WTC11 (cell line): ENCODE results near the gene COA1.
"Not testable (repeated sequence)": the region's sequence is repeated elsewhere in the genome, so short reads cannot be mapped to it uniquely, and the experiment has no call there.

Experiments used
- CREB1 ChIP-seq: sonication (generic); formaldehyde crosslinking; IDR thresholded peaks from 2 replicates; pipeline ENCODE4 v1.8.0; 2023; ENCODE audit warnings: mild to moderate bottlenecking, missing genetic modification reagents
- ETV6 ChIP-seq: sonication (generic); formaldehyde crosslinking; IDR thresholded peaks from 2 replicates; pipeline ENCODE4 v1.8.1; 2022; ENCODE audit warnings: mild to moderate bottlenecking, missing genetic modification reagents
- IRF2 ChIP-seq: sonication (generic); formaldehyde crosslinking; IDR thresholded peaks from 2 replicates; pipeline ENCODE4 v1.8.0; 2022; ENCODE audit warnings: low read depth, missing genetic modification reagents, borderline replicate concordance
- JUN ChIP-seq: sonication (generic); formaldehyde crosslinking; IDR thresholded peaks from 2 replicates; pipeline ENCODE4 v1.8.0; 2023; ENCODE audit warnings: mild to moderate bottlenecking, missing genetic modification reagents
- NR1H2 ChIP-seq: sonication (generic); formaldehyde crosslinking; IDR thresholded peaks from 2 replicates; pipeline ENCODE4 v1.9.0; 2021; ENCODE audit warnings: mild to moderate bottlenecking, moderate library complexity, missing genetic modification reagents
- NR3C1 ChIP-seq: sonication (generic); formaldehyde crosslinking; conservative IDR thresholded peaks from 2 replicates; pipeline ENCODE4 v1.8.1; 2023; ENCODE audit warnings: low read depth, mild to moderate bottlenecking, missing genetic modification reagents
- SMAD4 ChIP-seq: sonication (generic); formaldehyde crosslinking; IDR thresholded peaks from 2 replicates; pipeline ENCODE4 v1.8.0; 2022; ENCODE audit warnings: mild to moderate bottlenecking, missing genetic modification reagents
- TF ChIP-seq, protein P1 (sequence below): fragments of 200-600 bp; IDR thresholded peaks from 2 replicates; pipeline ENCODE4 v1.8.0; 2022; ENCODE audit warnings: antibody characterized with exemption
- TF ChIP-seq, protein P2 (sequence below): sonication (generic); formaldehyde crosslinking; IDR thresholded peaks from 2 replicates; pipeline ENCODE4 v1.8.0; 2023; ENCODE audit warnings: missing genetic modification reagents
- TF ChIP-seq, protein P3 (sequence below): sonication (generic); formaldehyde crosslinking; conservative IDR thresholded peaks from 2 replicates; pipeline ENCODE4 v1.8.1; 2022; ENCODE audit warnings: mild to moderate bottlenecking, missing genetic modification reagents
- TF ChIP-seq, protein P4 (sequence below): sonication (generic); formaldehyde crosslinking; IDR thresholded peaks from 2 replicates; pipeline ENCODE4 v1.8.1; 2023; ENCODE audit warnings: mild to moderate bottlenecking, missing genetic modification reagents

DNA sequence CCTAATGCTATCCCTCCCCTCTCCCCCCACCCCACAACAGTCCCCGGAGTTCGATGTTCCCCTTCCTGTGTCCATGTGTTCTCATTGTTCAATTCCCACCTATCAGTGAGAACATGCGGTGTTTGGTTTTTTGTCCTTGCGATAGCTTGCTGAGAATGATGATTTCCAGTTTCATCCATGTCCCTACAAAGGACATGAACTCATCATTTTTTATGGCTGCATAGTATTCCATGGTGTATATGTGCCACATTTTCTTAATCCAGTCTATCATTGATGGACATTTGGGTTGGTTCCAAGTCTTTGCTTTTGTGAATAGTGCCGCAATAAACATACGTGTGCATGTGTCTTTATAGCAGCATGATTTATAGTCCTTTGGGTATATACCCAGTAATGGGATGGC is 43.9 kb upstream of the COA1 start:
- TF ChIP-seq JUN (CRISPR knock-in tag); NR3C1; SMAD4; CREB1 (CRISPR knock-in tag); NR1H2 (CRISPR knock-in tag); IRF2 (CRISPR knock-in tag); ETV6 (CRISPR knock-in tag): not testable (repeated sequence)
- TF ChIP-seq, protein P1, sequence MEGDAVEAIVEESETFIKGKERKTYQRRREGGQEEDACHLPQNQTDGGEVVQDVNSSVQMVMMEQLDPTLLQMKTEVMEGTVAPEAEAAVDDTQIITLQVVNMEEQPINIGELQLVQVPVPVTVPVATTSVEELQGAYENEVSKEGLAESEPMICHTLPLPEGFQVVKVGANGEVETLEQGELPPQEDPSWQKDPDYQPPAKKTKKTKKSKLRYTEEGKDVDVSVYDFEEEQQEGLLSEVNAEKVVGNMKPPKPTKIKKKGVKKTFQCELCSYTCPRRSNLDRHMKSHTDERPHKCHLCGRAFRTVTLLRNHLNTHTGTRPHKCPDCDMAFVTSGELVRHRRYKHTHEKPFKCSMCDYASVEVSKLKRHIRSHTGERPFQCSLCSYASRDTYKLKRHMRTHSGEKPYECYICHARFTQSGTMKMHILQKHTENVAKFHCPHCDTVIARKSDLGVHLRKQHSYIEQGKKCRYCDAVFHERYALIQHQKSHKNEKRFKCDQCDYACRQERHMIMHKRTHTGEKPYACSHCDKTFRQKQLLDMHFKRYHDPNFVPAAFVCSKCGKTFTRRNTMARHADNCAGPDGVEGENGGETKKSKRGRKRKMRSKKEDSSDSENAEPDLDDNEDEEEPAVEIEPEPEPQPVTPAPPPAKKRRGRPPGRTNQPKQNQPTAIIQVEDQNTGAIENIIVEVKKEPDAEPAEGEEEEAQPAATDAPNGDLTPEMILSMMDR, result not testable (repeated sequence)
- TF ChIP-seq, protein P2, sequence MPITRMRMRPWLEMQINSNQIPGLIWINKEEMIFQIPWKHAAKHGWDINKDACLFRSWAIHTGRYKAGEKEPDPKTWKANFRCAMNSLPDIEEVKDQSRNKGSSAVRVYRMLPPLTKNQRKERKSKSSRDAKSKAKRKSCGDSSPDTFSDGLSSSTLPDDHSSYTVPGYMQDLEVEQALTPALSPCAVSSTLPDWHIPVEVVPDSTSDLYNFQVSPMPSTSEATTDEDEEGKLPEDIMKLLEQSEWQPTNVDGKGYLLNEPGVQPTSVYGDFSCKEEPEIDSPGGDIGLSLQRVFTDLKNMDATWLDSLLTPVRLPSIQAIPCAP, result not testable (repeated sequence)
- TF ChIP-seq, protein P3, sequence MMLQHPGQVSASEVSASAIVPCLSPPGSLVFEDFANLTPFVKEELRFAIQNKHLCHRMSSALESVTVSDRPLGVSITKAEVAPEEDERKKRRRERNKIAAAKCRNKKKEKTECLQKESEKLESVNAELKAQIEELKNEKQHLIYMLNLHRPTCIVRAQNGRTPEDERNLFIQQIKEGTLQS (CRISPR knock-in tag), result not testable (repeated sequence)
- TF ChIP-seq, protein P4, sequence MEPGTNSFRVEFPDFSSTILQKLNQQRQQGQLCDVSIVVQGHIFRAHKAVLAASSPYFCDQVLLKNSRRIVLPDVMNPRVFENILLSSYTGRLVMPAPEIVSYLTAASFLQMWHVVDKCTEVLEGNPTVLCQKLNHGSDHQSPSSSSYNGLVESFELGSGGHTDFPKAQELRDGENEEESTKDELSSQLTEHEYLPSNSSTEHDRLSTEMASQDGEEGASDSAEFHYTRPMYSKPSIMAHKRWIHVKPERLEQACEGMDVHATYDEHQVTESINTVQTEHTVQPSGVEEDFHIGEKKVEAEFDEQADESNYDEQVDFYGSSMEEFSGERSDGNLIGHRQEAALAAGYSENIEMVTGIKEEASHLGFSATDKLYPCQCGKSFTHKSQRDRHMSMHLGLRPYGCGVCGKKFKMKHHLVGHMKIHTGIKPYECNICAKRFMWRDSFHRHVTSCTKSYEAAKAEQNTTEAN (CRISPR knock-in tag), result not testable (repeated sequence)
